Measurements from ENCODE around the gene PKP3. TPM values are rescaled to one million over a fixed set of nuclear protein-coding genes. Genes with fewer than 3 reads are reported as not detected.
"Not testable (repeated sequence)": the region's sequence is repeated elsewhere in the genome, so short reads cannot be mapped to it uniquely, and the experiment has no call there.

Gene PKP3
- polyA plus RNA-seq, 4 donors: 4.0 to 7.4 (median 5.2) TPM

GRCh38 chr11:393219-394033 is 583 bp upstream of the PKP3 start:
- DNase-seq (ENCODE audit: low read depth in 4 of 4, low spot score in 3 of 4): no peak

- DNase-seq (ENCODE audit: low read depth in 4 of 4, low spot score in 3 of 4): no peak
These were observed 1.0 kb downstream of the PKP3 start for GRCh38 chr11:394858-395655.

- no peak for DNase-seq (ENCODE audit: low read depth in 4 of 4, low spot score in 3 of 4)
These were observed 1.9 kb downstream of the PKP3 start for GRCh38 chr11:395866-396265.

GRCh38 chr11:396511-396947 is 2.5 kb downstream of the PKP3 start:
- DNase-seq (ENCODE audit: low read depth in 4 of 4, low spot score in 3 of 4): no peak

- no peak for DNase-seq (ENCODE audit: low read depth in 4 of 4, low spot score in 3 of 4)
These were observed 3.0 kb downstream of the PKP3 start for GRCh38 chr11:396948-397548.

GRCh38 chr11:398826-399225 is 4.8 kb downstream of the PKP3 start:
- DNase-seq (ENCODE audit: low read depth in 4 of 4, low spot score in 3 of 4): no peak

GRCh38 chr11:399731-400211 is 5.8 kb downstream of the PKP3 start:
- no peak for DNase-seq (ENCODE audit: low read depth in 4 of 4, low spot score in 3 of 4)

- DNase-seq (ENCODE audit: low read depth in 4 of 4, low spot score in 3 of 4): no peak
These were observed 6.3 kb downstream of the PKP3 start for GRCh38 chr11:400241-400689.

GRCh38 chr11:401196-401595 is 7.2 kb downstream of the PKP3 start:
- DNase-seq (ENCODE audit: low read depth in 4 of 4, low spot score in 3 of 4): not testable (repeated sequence)

- DNase-seq (ENCODE audit: low read depth in 4 of 4, low spot score in 3 of 4): no peak
These were observed 9.2 kb downstream of the PKP3 start for GRCh38 chr11:403021-403760.

- DNase-seq (ENCODE audit: low read depth in 4 of 4, low spot score in 3 of 4): no peak
These were observed 9.9 kb downstream of the PKP3 start for GRCh38 chr11:403761-404431.

- no peak for DNase-seq (ENCODE audit: low read depth in 4 of 4, low spot score in 3 of 4)
These were observed 10.7 kb downstream of the PKP3 start for GRCh38 chr11:404551-405264.

- DNase-seq (ENCODE audit: low read depth in 4 of 4, low spot score in 3 of 4): no peak
These were observed 11.4 kb downstream of the PKP3 start for GRCh38 chr11:405323-405953.

- no peak for DNase-seq (ENCODE audit: low read depth in 4 of 4, low spot score in 3 of 4)
These were observed 12.2 kb downstream of the PKP3 start for GRCh38 chr11:405954-406795.

GRCh38 chr11:406796-407650 is 13.0 kb downstream of the PKP3 start:
- no peak for DNase-seq (ENCODE audit: low read depth in 4 of 4, low spot score in 3 of 4)

- no peak for DNase-seq (ENCODE audit: low read depth in 4 of 4, low spot score in 3 of 4)
These were observed 13.7 kb downstream of the PKP3 start for GRCh38 chr11:407651-408123.
